GM10847 (cell line): ENCODE data around the gene RRP8.

ENCODE experiments used
- POLR2A ChIP-seq: IDR thresholded peaks from 2 replicates; pipeline ENCODE4 v1.6.1; 2011; ENCODE audit not compliant: insufficient read length; ENCODE audit errors: extremely low read depth

The RRP8 gene

DNA sequence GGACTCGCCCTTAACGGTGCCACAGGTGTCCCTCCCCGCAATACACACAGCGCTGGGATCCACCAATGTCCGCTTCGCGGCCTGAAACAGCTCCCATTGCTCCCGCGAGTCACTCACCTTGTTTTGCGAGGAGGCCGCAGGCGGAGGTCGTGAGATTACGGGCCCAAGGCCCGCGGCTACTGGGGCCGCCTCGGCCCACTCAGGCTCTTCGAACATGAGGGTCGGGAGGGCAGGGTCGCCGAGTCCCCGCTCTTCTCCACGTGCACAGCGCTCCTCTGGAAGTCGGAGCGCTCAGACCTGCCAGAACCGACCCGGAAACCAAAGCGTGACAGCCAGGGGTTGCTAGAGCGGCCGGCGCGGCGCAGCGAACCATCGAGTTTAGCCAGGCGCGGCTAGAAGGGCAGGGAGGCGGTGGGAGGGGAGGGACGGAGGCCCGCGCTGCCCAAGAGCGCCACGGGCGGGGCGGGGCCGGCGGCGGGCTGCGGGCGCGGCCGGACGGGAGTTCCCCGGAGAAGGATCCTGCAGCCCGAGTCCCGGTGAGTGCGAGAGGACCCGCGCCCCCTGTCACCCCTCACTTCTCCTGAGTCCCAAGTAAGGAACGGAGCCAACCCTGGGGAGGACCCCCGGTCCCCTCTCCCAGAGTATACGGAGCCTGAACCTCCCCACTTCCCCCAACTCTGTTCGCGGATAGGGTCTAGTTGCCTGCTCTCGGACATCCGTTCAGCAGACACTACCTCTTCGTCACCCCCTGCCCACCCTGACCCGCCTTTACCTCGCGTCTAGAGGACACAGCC, at the start of gene RRP8, which contains the start of gene ILK:
TSS of gene RRP8 (minus strand) at position 330 of the 794 bp plus-strand sequence. CDS start at position 216, 114 bp downstream.
TSS of gene ILK (plus strand) at position 488 of the 794 bp plus-strand sequence. CDS start 498 bp downstream, outside the sequence.
- peak; percentile 57 for TF ChIP-seq POLR2A

- TF ChIP-seq POLR2A: no peak
Measured at GRCh38 chr11:6653097-6653496, 49.7 kb upstream of the RRP8 start.

DNA sequence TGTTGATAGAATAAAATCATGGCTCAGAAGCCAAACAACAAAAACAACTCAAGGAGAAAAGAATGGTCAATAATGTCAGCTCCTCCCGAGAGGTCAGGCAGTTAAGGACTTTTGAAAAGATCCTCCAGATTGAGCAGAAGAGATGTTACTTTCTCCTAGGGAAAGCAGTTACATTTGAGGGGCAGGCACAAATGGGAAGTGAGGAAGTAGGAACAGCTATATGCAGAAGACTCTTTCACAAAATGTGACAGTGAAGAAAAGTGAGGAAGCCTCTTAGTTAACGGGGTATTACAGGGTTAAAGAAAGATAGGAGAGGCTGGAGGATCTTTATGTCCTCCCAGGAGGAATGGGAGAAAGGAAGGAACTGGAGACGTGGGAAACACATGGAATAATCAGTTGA, 48.8 kb upstream of the RRP8 start:
- TF ChIP-seq POLR2A: no peak

- no peak for TF ChIP-seq POLR2A
Measured at GRCh38 chr11:6650980-6651379, 47.6 kb upstream of the RRP8 start.

DNA sequence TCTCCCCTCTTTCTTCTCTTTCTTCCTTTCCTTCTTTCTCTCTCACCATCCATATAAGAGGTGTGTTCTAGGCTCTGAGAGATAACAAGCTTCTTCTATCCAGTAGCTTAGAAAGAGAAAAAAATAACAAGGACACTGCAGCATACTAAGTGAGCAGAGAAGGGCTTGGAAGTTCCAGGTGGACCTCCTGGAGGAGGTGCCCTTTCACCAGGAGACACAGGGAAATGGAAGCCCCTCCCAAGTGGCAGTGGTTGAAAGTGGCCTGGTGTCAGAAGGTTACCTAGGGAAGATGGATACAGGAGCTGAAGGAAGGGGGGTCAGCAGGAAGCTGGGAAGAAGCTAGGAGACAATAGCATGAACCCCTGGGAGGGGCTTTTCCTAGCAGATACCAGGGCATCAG, 46.7 kb upstream of the RRP8 start:
- TF ChIP-seq POLR2A: no peak

GRCh38 chr11:6648501-6648900, 45.1 kb upstream of the RRP8 start:
- no peak for TF ChIP-seq POLR2A

- no peak for TF ChIP-seq POLR2A
Measured at GRCh38 chr11:6647836-6648235, 44.4 kb upstream of the RRP8 start.

GRCh38 chr11:6646918-6647679, 43.7 kb upstream of the RRP8 start:
- no peak for TF ChIP-seq POLR2A

GRCh38 chr11:6646576-6646917, 43.1 kb upstream of the RRP8 start:
- no peak for TF ChIP-seq POLR2A

GRCh38 chr11:6646071-6646470, 42.7 kb upstream of the RRP8 start:
- no peak for TF ChIP-seq POLR2A

- TF ChIP-seq POLR2A: no peak
Measured at GRCh38 chr11:6642957-6643356, 39.5 kb upstream of the RRP8 start.

DNA sequence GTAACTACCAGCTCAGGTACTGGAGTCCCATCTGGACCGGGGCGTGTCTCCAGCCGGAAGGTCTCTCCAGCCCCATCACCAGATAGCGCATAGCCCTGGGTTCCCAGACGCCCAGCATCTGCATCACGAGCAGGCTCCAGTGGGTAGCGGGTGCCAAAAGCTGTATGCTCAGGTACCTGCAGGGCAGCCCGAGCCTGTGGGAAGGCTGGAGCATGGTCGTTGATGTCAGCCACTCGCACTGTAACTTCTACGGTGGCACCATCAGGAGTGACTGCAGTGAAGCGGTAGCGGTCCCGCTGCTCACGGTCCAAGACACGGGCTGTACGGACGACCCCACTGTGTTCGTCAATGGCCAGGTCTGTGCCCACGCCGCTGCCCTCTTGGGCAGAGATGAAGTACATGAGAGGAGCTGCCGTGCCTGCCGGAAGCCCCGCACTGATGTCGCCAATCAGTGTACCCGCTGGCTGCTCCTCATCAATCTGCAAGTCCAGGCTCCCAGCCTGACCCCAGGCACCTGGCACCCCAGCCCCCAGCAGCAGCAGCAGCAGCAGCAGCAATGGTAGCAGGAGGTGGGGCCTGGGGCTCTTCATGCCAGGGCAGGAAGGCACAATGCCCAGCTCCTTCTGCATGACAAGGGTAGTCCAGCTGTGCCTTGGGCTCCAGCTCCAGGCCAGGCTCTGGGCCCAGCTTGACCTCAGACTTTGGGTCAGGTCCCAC, 37.7 kb upstream of the RRP8 start:
- TF ChIP-seq POLR2A: no peak

DNA sequence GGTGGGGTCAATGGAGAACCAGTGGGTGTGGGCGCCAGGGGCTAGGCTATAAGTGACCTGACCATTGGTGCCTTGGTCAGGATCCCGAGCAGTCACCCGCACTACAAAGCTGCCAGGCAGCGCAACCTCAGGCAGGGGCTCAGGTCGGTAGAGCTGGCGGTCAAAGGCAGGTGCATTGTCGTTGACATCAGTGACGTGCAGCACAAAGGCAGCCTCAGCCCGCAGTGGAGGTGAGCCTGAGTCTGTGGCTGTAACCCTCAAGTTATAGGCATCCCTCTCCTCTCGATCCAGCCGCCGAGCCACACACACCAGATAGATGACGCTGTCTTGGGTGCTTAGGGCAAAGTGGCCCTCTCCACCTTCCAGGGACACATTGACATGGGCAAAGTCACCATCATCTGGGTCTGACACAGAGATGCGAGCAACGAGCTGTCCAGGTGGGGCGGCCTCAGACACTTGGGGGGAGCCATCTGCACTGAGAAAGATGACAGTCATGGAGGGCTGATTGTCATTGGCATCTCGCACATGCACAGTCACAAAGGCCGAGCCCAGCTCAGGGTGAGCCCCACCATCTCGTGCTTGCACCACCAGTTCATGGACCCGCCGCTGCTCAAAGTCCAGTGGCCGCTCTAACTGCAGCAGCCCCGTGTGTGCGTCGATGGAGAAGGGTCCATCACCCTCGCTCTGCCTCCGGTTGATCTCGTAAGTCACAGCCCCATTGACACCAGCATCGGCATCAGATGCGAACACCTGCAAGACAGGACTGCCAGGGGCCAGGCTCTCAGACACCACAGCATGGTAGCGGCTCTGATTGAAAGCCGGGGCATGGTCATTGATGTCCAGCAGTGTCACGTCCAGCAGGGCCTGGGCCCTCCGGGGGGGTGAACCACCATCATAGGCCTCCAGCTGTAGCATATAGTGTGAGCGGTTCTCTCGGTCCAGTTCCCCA, 36.9 kb upstream of the RRP8 start:
- no peak for TF ChIP-seq POLR2A

- no peak for TF ChIP-seq POLR2A
Measured at GRCh38 chr11:6638429-6638828, 35.0 kb upstream of the RRP8 start.

GRCh38 chr11:6637871-6638270, 34.5 kb upstream of the RRP8 start:
- TF ChIP-seq POLR2A: no peak
